ENCODE data around the gene ATP13A3.

The ATP13A3 gene

GRCh38 chr3:194474675-194475074 is 12.1 kb downstream of the ATP13A3 start:
- DNase-seq, result no peak

- peak; percentile 64 for DNase-seq
These were observed 14.4 kb downstream of the ATP13A3 start for GRCh38 chr3:194472290-194472920.

- DNase-seq, result no peak
These were observed 14.9 kb downstream of the ATP13A3 start for GRCh38 chr3:194471863-194472262.

- DNase-seq, result no peak
These were observed 16.2 kb downstream of the ATP13A3 start for GRCh38 chr3:194470615-194471014.

GRCh38 chr3:194469977-194470376 is 16.8 kb downstream of the ATP13A3 start:
- DNase-seq, result no peak

DNA sequence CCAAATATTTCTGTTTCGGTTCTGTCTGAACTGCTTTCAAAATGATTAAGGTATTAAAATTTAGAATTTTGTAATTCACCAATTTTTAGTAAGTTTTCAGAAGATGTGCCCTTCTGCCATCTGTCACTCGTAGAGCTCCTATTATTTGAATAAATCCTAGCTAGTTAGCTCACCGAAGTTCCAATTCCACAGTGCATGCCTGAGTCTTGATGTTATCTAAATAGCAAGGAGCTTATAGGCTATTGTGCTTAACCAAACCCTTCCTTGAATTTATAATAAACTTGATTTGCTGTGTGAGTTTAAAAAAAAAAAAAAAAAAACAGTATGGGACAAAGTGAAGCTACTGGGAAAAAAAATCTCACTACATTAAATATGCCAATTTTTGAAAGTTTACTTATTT is 18.7 kb downstream of the ATP13A3 start:
- DNase-seq, result no peak

GRCh38 chr3:194466761-194467356 is 19.9 kb downstream of the ATP13A3 start:
- no peak for DNase-seq

GRCh38 chr3:194465920-194466570 is 20.8 kb downstream of the ATP13A3 start:
- DNase-seq, result no peak

DNA sequence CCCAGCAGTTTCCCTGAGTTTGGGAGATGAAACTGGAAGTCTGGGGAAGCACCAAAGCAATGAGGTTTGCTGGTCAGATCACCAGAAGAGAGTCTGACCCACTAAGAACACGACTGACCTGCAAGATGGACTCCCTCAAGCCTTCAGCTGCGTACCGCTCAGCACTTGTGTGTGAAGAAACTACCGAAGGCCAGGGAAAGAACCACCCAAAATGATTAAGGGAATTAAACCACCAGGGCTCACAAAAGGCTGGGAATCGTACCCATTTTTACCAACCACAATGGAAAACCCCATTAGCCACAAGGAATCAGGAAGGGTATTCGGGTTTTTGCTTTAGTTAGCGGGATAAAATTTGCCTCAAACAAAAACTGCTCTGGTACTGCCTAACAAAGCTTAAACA is 21.6 kb downstream of the ATP13A3 start:
- no peak for DNase-seq

- no peak for DNase-seq
These were observed 22.1 kb downstream of the ATP13A3 start for GRCh38 chr3:194464692-194465091.

GRCh38 chr3:194462936-194463335 is 23.9 kb downstream of the ATP13A3 start:
- DNase-seq, result no peak

DNA sequence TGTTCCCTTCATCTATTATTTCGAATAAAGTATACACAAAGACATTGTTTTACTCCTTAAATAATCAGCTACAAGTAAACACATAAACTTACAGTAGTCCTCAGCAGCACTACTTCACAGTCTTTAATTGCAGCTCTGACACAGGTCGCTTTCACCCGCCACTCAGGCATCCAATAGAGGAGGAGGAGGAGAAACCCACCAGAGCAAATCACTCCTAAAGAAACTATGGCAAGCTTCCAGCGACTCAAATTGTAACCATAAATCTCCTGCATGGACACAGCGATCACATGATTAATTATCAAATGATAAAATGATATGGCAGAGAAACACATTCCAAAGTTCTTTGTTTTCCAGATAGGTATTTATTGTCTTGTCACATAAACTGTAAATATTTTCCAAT is 26.2 kb downstream of the ATP13A3 start:
- no peak for DNase-seq

GRCh38 chr3:194458131-194458530 is 28.7 kb downstream of the ATP13A3 start:
- no peak for DNase-seq

GRCh38 chr3:194455481-194455880 is 31.3 kb downstream of the ATP13A3 start:
- no peak for DNase-seq

DNA sequence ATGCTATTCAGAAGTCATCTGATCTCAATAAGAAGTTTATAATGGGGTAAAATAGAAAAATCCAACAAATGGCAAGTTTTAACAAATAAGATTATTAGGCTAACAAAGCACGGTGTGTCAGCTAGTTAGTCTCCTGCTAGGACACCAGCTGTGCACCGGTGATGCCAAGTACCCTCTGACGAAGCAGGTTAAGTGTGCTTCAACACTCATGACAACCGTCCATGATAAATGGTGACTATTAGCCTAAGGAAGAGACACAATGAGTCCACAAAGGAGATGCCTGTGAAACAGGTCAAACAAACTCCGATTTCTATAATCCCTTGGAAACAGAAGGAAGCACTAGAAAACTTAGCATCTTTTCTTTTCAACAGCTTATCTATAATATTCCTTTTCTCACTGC is 36.5 kb downstream of the ATP13A3 start:
- no peak for DNase-seq

DNA sequence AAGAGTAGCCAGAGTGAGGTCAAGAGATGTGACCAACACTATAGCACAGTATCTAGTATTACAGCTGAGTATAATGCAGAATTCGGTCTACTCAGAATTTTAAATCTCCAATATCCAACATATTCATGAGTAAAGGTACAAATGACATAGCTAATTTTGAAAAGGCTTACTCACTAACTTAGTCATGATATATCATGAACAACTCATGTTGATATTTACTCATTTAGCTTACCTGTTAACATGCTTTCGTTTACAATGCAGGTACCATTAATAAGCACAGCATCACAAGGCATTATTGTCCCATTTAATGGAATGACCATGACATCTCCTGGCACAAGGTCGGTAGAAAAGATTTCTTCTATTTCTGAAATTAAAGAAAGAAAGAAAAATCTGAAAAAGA is 36.9 kb downstream of the ATP13A3 start:
- DNase-seq, result no peak

- DNase-seq, result no peak
These were observed 39.1 kb downstream of the ATP13A3 start for GRCh38 chr3:194447657-194448056.

DNA sequence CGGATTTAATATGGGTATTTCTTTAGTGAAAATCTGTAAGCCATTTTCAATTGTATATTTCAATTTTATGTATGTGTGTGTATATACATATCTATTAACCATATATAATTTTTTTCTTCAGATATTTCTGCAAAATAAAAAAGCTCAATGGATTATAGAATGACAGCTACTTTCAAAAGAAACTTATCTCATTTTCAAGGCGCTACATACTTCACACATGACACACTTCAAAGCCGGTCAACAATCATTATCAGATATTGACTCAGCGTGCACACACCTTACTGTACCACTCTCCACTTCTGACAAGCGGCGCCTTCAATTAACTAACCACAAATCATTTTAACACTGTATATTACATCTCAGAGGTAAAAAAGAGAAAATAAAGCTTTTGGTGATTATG is 39.6 kb downstream of the ATP13A3 start:
- DNase-seq, result no peak

DNA sequence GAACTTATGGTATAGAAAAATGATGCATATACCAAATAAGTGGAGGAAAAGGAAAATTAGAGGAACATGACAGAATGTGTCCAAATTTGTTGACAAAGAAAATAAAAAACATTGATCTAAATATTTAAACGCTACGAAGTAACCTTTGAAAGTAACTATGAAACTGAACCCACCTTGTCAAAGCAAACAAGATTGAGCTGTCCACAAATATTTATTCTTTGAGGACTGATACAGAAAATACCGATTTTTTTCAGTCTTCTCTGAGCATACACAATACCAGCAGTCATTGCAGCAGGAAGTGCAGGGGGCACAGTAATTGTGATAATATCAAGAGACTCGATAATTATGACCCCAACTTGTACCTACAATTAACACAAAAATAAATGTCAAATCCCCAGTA is 40.0 kb downstream of the ATP13A3 start:
- no peak for DNase-seq

DNA sequence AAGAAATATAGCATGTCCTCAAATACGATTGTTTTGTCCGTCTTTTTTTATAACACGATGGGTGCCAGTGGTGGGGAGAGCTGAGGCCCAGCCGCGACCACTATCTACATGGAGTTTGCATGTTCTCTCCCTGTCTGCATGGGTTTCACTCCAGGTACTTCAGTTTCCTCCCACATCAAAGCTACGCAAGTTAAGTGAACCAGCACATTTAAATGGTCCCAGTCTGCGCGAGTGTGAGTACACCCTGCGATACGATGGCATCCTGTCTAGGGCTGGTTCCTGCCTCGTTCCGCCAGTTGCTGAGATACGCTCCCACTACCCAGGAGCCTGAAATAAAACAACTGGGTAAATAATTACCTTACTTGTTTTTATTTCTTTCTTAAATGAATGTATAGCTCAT is 40.6 kb downstream of the ATP13A3 start:
- no peak for DNase-seq

- no peak for DNase-seq
These were observed 42.9 kb downstream of the ATP13A3 start for GRCh38 chr3:194443901-194444300.

GRCh38 chr3:194440756-194441155 is 46.0 kb downstream of the ATP13A3 start:
- no peak for DNase-seq

DNA sequence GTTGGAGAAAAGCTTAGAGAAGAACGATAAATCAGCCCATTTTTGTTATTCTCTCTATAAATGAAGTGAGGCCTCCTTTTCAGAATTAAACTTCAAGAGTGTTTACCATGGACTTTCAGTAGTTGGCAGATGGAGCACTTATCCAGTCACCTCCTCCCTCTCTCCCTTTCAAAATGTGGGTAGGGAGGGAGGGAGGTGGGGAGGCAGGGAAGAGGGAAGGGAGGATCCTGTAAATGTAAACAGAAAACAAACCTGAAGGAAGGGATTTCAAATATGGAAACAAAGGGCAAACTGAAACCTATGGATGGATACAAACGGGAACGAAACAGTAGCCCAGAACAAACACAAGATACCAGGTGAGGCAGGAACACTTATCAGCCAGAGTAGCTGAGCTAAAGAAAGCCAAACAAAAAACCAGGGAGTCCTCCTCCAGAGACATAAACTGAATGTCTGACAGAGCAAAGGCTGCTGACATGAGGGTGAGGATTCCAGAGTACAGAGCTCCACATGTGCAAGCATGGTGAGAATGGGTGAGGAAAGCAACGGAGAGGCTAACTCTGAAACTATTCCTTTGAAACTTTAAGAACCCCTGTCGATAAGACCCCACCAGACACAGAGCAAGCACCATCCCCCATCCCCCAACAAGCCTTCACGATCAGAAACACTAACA is 46.8 kb downstream of the ATP13A3 start:
- DNase-seq, result no peak

DNA sequence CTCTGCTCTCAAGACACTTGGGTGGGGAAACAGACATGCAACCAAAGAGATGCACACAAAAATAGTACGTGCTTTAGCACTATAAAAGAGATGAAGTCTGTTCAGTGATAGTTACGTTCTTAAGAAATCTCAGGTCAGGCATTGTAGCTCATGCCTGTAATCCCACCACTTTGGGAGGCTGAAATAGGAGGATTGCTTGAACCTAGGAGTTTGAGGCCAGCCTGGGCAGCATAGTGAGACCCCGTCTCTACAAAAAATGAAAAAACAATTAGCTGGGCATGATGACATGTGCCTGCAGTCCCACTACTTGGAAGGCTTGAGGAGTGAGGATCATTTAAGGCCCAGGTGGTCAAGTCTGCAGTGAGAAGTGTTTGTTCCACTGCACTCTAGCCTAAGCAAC is 52.3 kb downstream of the ATP13A3 start:
- no peak for DNase-seq
